AG09319 (cell line): ENCODE data around the gene NFATC2.
"Not testable (repeated sequence)": the region's sequence is repeated elsewhere in the genome, so short reads cannot be mapped to it uniquely, and the experiment has no call there.

Experiments used
- DNase-seq: peaks from one replicate; pipeline ENCODE4 v3.0.0-alpha.2; 2010; ENCODE audit warnings: low read depth; ENCODE audit errors: extremely low read depth
- TF ChIP-seq, protein P1 (sequence below): IDR thresholded peaks from 2 replicates; pipeline ENCODE4 v1.5.1; 2011; ENCODE audit warnings: low read depth, mild to moderate bottlenecking, inconsistent platforms, low read length, moderate library complexity

Gene NFATC2

DNA sequence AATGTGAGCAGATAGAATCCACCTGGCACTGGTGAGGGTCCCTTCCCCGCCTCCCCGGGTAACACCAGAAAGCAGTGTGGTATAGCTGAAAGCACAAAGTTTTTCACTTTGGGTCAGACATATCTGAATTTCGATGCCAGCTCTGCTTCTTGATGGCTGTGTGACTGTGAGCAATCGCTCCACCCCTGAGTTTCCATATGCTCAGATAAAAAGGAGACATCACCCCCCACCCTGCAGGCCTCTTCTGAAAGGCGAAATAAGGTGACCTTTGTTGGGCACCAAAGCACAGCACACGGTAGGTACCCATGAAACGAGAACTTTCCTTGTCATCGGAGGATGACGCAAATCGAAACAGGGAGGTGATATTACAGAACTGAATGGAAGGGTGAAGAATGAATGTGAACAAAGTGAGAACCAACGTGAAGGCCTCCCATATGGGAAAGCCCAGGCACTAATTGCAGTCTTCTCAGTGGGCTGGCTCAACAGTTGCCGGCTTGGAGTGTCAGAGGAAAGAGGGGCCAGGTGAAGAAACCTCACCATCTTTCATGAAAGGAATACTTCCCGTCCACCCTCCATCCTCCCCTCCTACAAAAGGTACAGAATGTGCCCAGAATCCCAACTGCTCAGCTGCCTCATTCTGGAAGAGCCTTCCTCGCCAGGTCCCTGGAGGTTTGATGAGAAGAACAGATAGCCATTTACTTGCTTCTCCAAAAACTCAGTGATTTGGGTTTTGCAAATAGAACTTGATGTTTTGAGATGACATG, 61.8 kb downstream of the NFATC2 start:
- TF ChIP-seq, protein P1, sequence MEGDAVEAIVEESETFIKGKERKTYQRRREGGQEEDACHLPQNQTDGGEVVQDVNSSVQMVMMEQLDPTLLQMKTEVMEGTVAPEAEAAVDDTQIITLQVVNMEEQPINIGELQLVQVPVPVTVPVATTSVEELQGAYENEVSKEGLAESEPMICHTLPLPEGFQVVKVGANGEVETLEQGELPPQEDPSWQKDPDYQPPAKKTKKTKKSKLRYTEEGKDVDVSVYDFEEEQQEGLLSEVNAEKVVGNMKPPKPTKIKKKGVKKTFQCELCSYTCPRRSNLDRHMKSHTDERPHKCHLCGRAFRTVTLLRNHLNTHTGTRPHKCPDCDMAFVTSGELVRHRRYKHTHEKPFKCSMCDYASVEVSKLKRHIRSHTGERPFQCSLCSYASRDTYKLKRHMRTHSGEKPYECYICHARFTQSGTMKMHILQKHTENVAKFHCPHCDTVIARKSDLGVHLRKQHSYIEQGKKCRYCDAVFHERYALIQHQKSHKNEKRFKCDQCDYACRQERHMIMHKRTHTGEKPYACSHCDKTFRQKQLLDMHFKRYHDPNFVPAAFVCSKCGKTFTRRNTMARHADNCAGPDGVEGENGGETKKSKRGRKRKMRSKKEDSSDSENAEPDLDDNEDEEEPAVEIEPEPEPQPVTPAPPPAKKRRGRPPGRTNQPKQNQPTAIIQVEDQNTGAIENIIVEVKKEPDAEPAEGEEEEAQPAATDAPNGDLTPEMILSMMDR: no peak

DNA sequence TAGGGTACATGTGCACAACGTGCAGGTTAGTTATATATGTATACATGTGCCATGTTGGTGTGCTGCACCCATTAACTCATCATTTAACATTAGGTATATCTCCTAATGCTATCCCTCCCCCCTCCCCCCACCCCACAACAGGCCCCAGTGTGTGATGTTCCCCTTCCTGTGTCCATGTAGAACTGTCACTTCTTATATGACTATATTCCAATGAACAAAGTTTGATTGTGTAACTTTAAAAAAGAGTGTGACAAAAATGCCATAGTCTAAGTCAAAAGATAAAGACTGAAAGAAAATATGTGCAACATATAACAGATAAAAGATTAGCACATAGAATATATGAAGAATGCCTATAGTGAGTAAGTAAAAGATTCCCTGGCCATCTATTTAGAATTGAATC, 66.4 kb downstream of the NFATC2 start:
- not testable (repeated sequence) for DNase-seq

More for the DNA sequence above, 61.8 kb downstream of the NFATC2 start:
- no peak for DNase-seq

DNA sequence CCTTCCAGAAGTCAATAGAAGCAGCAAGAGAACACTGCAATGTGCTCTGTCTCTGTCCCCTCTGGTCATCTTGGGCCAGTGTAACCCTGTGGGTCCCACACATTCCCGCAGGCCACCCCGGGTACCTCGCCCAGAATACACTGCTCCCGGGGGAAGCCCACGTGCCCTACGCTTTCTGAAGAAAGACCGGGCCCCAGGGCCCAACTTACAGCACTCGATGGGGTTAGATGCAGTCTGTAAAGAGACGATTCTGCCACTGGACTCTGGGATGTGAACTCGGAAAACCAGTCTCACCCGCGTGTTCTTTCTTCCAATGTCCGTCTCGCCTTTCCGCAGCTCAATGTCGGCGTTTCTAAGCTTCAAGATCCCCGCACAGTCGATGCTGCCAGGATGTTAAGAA, 68.7 kb downstream of the NFATC2 start:
- TF ChIP-seq, protein P1: no peak
- no peak for DNase-seq

DNA sequence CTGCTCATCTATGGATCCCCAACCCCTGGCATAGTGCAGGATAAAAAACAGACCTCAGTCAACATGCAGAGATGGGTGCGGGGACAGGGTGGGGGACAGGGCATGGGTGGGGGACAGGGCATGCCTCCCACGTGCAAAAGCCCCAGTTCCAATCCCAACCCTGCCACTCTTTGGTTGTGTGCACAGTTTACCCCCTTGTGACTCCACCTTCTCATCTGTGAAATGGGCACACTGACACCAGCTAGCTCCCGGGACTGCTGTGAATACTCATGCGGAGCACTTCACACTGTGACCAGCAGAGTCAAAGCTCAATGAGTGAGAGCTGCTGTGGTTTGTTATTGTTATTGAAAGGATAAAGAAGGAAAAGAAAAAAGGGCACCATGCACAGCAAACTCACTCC, 69.3 kb downstream of the NFATC2 start:
- no peak for DNase-seq
- TF ChIP-seq, protein P1: no peak

DNA sequence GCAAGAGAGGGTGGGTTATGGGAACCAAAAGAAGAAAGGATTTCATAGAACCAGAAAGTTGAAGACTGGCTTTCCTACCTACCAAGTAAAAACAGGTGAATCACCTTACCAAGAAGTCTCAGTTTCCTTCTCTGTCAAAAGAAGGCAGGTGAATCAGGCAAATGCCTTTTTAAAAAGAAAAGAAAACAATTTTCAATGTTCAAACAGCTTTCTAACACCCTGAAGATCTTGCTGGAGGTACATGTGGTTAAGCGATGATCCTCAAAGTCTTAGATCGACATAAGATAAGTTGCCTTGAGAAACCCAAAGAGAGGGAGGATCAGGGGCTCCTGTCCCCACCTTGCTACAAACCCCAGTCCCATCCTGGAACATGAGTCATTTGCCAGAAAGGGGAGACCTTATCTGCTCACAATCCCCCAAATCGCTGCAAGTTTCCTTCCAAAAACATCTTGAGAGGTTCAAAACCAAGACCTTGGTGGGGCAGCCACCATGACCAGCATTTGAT, 71.6 kb downstream of the NFATC2 start:
- TF ChIP-seq, protein P1: no peak
- no peak for DNase-seq

DNA sequence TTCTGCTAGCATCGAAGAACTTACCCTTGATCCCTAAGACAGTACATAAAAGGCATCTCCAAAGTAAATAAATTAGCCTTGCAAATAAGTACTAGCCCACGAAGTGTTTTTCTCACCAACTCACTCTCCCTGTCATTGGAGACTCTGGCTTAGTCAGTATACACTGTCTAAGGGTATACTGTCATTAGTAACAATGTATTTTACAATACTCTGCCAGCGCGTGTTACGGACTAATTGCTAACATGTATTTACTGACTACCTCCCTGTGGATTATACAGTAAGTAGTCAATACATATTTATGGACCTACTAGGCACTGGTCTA, 72.1 kb downstream of the NFATC2 start:
- TF ChIP-seq, protein P1: no peak
- DNase-seq: no peak

DNA sequence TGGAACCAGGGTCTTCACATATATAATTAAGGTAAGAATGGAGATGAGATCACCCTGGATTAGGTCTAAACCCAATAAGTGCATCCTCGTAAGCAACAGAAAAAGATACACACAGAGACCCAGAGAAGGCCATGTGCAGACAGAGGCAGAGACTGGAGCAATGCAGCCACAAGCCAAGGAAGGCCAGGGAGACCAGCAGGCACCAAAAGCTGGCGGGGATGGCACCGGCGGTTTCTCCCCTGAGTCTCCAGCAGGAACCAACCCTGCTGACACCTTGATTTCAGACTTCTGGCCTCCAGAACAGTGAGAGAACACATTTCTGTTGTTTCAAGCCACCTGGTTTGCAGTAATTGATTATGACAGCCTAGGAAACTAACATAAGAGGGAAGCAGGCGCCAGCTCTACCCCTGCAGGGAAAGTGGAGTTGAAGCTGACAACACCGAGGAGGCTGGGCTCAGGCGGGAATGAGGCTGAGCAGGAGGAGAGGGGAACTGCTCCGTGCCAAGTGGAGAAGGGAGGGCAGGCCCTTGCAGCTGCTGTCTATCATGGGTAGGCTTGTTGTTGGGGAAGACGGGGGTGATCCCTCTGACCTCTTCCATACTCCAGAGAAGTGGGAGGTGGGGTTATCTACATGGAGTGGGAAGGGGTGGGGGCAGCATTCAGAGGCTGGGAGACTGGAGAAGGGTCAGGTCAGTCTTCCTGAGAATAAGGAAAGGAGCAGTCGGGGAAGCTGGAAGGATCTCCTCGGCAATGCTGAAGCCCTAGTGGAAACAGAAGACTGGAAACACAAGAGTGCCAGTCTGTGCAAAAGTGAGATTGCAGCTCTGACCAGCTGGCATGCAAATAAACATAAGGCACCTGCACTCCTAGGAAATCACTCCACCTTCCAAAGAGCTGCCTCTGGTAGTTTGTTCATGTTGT, 72.7 kb downstream of the NFATC2 start:
- DNase-seq: no peak
- TF ChIP-seq, protein P1: no peak
